ENCODE measurements around the gene SLC6A3. TPM values are rescaled to one million over a fixed set of nuclear protein-coding genes. Genes with fewer than 3 reads are reported as not detected.
A peak's percentile ranks its signal among the peaks of the same experiment; 100 is the strongest.
"Not testable (repeated sequence)": the region's sequence is repeated elsewhere in the genome, so short reads cannot be mapped to it uniquely, and the experiment has no call there.

SLC6A3 gene
- total RNA-seq, 2 experiments from 2014 or later: not detected

- DNase-seq; H3K4me3 Mint-ChIP-seq; intact Hi-C loops (cut with micrococcal nuclease); POLR2A ChIA-PET; H3K27ac Mint-ChIP-seq; H3K4me1 Mint-ChIP-seq (ENCODE audit: low read depth): not testable (repeated sequence)
- CTCF ChIA-PET: interaction anchor here (0.6 kb wide), 1 partner anchor 522 kb away, joined by 3 read pairs; no protein-coding TSS in a partner anchor
- H3K9me3 Mint-ChIP-seq: peaks cover 33% of the 10 kb centered on the region
- H3K36me3 Mint-ChIP-seq: peaks cover 15% of the 10 kb centered on the region
- H3K27me3 Mint-ChIP-seq: peaks cover 15% of the 10 kb centered on the region
Observed at GRCh38 chr5:1456110-1456881, 11.1 kb upstream of the SLC6A3 start.

GRCh38 chr5:1453613-1454012, 8.4 kb upstream of the SLC6A3 start:
- H3K27ac Mint-ChIP-seq: no peak overlapping the region
- no peak for DNase-seq
- H3K4me1 Mint-ChIP-seq (ENCODE audit: low read depth): no peaks in the 10 kb centered on the region
- ChIA-PET CTCF (interaction anchor here (1.8 kb wide), 1 partner anchor 73 kb away, joined by 7 read pairs; no protein-coding TSS in a partner anchor), POLR2A (no interaction called here)
- H3K36me3 Mint-ChIP-seq: peaks cover 7% of the 10 kb centered on the region
- H3K27me3 Mint-ChIP-seq: peaks cover 24% of the 10 kb centered on the region
- intact Hi-C loops (cut with micrococcal nuclease): no loop called here
- no peak overlapping the region for H3K4me3 Mint-ChIP-seq
- peaks cover 33% of the 10 kb centered on the region for H3K9me3 Mint-ChIP-seq

- peaks cover 4% of the 10 kb centered on the region for H3K4me1 Mint-ChIP-seq (ENCODE audit: low read depth)
- H3K36me3 Mint-ChIP-seq: peaks cover 4% of the 10 kb centered on the region
- H3K4me3 Mint-ChIP-seq: no peak overlapping the region
- H3K27me3 Mint-ChIP-seq: peaks cover 42% of the 10 kb centered on the region
- intact Hi-C loops (cut with micrococcal nuclease): no loop called here
- POLR2A ChIA-PET: no interaction called here
- no peak overlapping the region for H3K27ac Mint-ChIP-seq
- CTCF ChIA-PET: interaction anchor here (1.4 kb wide), 1 partner anchor 31 kb away, joined by 3 read pairs; no protein-coding TSS in a partner anchor
- peaks cover 12% of the 10 kb centered on the region for H3K9me3 Mint-ChIP-seq
- no peak for DNase-seq
Observed at GRCh38 chr5:1449081-1449630, 3.9 kb upstream of the SLC6A3 start.

- H3K4me3 Mint-ChIP-seq: no peak overlapping the region
- H3K36me3 Mint-ChIP-seq: peaks cover 2% of the 10 kb centered on the region
- DNase-seq: peak; percentile 21
- ChIA-PET POLR2A (no interaction called here), CTCF (interaction anchor here (1.4 kb wide), 1 partner anchor 31 kb away, joined by 3 read pairs; no protein-coding TSS in a partner anchor)
- no peak overlapping the region for H3K27ac Mint-ChIP-seq
- peaks cover 7% of the 10 kb centered on the region for H3K4me1 Mint-ChIP-seq (ENCODE audit: low read depth)
- H3K9me3 Mint-ChIP-seq: peaks cover 7% of the 10 kb centered on the region
- intact Hi-C loops (cut with micrococcal nuclease): no loop called here
- peaks cover 43% of the 10 kb centered on the region for H3K27me3 Mint-ChIP-seq
Observed at GRCh38 chr5:1448511-1449011, 3.3 kb upstream of the SLC6A3 start.

- intact Hi-C loops (cut with micrococcal nuclease): no loop called here
- Mint-ChIP-seq H3K27ac (no peak overlapping the region), H3K36me3 (no peaks in the 10 kb centered on the region), H3K27me3 (peaks cover 46% of the 10 kb centered on the region), H3K9me3 (no peaks in the 10 kb centered on the region), H3K4me3 (no peak overlapping the region), H3K4me1 (ENCODE audit: low read depth) (peaks cover 7% of the 10 kb centered on the region)
- no peak for DNase-seq
- ChIA-PET CTCF (no interaction called here), POLR2A (no interaction called here)
Observed at GRCh38 chr5:1447671-1448361, 2.6 kb upstream of the SLC6A3 start.

GRCh38 chr5:1446602-1447343, 1.5 kb upstream of the SLC6A3 start:
- Mint-ChIP-seq H3K27me3 (peaks cover 49% of the 10 kb centered on the region), H3K27ac (no peak overlapping the region), H3K4me1 (ENCODE audit: low read depth) (peaks cover 7% of the 10 kb centered on the region), H3K9me3 (no peaks in the 10 kb centered on the region), H3K4me3 (no peak overlapping the region), H3K36me3 (no peaks in the 10 kb centered on the region)
- POLR2A ChIA-PET: no interaction called here
- DNase-seq: no peak
- intact Hi-C loops (cut with micrococcal nuclease): no loop called here
- CTCF ChIA-PET: no interaction called here

GRCh38 chr5:1445689-1446601, 705 bp upstream of the SLC6A3 start:
- H3K4me3 Mint-ChIP-seq: no peak overlapping the region
- no peak for DNase-seq
- no peaks in the 10 kb centered on the region for H3K36me3 Mint-ChIP-seq
- peaks cover 7% of the 10 kb centered on the region for H3K4me1 Mint-ChIP-seq (ENCODE audit: low read depth)
- no peak overlapping the region for H3K27ac Mint-ChIP-seq
- CTCF ChIA-PET: no interaction called here
- intact Hi-C loops (cut with micrococcal nuclease): no loop called here
- POLR2A ChIA-PET: no interaction called here
- H3K9me3 Mint-ChIP-seq: no peaks in the 10 kb centered on the region
- H3K27me3 Mint-ChIP-seq: peaks cover 46% of the 10 kb centered on the region

- H3K4me1 Mint-ChIP-seq (ENCODE audit: low read depth): peaks cover 7% of the 10 kb centered on the region
- ChIA-PET CTCF (no interaction called here), POLR2A (no interaction called here)
- no peak overlapping the region for H3K27ac Mint-ChIP-seq
- intact Hi-C loops (cut with micrococcal nuclease): no loop called here
- H3K9me3 Mint-ChIP-seq: peaks cover 7% of the 10 kb centered on the region
- no peak overlapping the region for H3K4me3 Mint-ChIP-seq
- H3K36me3 Mint-ChIP-seq: no peaks in the 10 kb centered on the region
- DNase-seq: no peak
- peaks cover 49% of the 10 kb centered on the region for H3K27me3 Mint-ChIP-seq
Observed at GRCh38 chr5:1444361-1445189, 665 bp downstream of the SLC6A3 start.

- no peak for DNase-seq
- H3K4me1 Mint-ChIP-seq (ENCODE audit: low read depth): peaks cover 7% of the 10 kb centered on the region
- POLR2A ChIA-PET: no interaction called here
- H3K36me3 Mint-ChIP-seq: no peaks in the 10 kb centered on the region
- CTCF ChIA-PET: no interaction called here
- H3K27ac Mint-ChIP-seq: no peak overlapping the region
- H3K27me3 Mint-ChIP-seq: peaks cover 48% of the 10 kb centered on the region
- no peak overlapping the region for H3K4me3 Mint-ChIP-seq
- intact Hi-C loops (cut with micrococcal nuclease): no loop called here
- H3K9me3 Mint-ChIP-seq: peaks cover 7% of the 10 kb centered on the region
Observed at GRCh38 chr5:1443991-1444360, 1.3 kb downstream of the SLC6A3 start.

GRCh38 chr5:1443171-1443570, 2.1 kb downstream of the SLC6A3 start:
- no peak overlapping the region for H3K4me3 Mint-ChIP-seq
- no peak for DNase-seq
- intact Hi-C loops (cut with micrococcal nuclease): no loop called here
- H3K4me1 Mint-ChIP-seq (ENCODE audit: low read depth): peaks cover 7% of the 10 kb centered on the region
- POLR2A ChIA-PET: no interaction called here
- H3K27ac Mint-ChIP-seq: no peak overlapping the region
- H3K36me3 Mint-ChIP-seq: no peaks in the 10 kb centered on the region
- peaks cover 7% of the 10 kb centered on the region for H3K9me3 Mint-ChIP-seq
- H3K27me3 Mint-ChIP-seq: peaks cover 46% of the 10 kb centered on the region
- CTCF ChIA-PET: no interaction called here
